Ishikawa (cell line): ENCODE measurements around the gene C1orf141.

ENCODE experiments used
- CEBPB ChIP-seq: IDR thresholded peaks from 2 replicates; pipeline ENCODE4 v1.6.1; 2012
- CREB1 ChIP-seq: IDR thresholded peaks from 2 replicates; pipeline ENCODE4 v1.6.1; 2012; ENCODE audit warnings: low read depth
- EP300 ChIP-seq: IDR thresholded peaks from 2 replicates; pipeline ENCODE4 v1.6.1; 2012; ENCODE audit warnings: borderline replicate concordance
- NFIC ChIP-seq: IDR thresholded peaks from 2 replicates; pipeline ENCODE4 v1.6.1; 2012
- RAD21 ChIP-seq: IDR thresholded peaks from 2 replicates; pipeline ENCODE4 v1.6.1; 2012; ENCODE audit warnings: low read depth
- REST ChIP-seq: IDR thresholded peaks from 2 replicates; pipeline ENCODE4 v1.6.1; 2012; ENCODE audit warnings: low read depth, mild to moderate bottlenecking
- TAF1 ChIP-seq: IDR thresholded peaks from 2 replicates; pipeline ENCODE4 v1.6.1; 2012; ENCODE audit warnings: low read depth, mild to moderate bottlenecking
- TCF12 ChIP-seq: IDR thresholded peaks from 2 replicates; pipeline ENCODE4 v1.6.1; 2012; ENCODE audit warnings: low read depth
- YY1 ChIP-seq: IDR thresholded peaks from 2 replicates; pipeline ENCODE4 v1.6.1; 2012; ENCODE audit warnings: low read depth
- TF ChIP-seq, protein P1 (sequence below): IDR thresholded peaks from 2 replicates; pipeline ENCODE4 v1.6.1; 2012

GRCh38 chr1:67072749-67073148 lies 62.0 kb downstream of the C1orf141 start:
- TF ChIP-seq EP300 (no peak), CREB1 (no peak), CEBPB (no peak), REST (no peak), YY1 (no peak), RAD21 (no peak), TAF1 (no peak), TCF12 (no peak), NFIC (no peak)
- TF ChIP-seq, protein P1, sequence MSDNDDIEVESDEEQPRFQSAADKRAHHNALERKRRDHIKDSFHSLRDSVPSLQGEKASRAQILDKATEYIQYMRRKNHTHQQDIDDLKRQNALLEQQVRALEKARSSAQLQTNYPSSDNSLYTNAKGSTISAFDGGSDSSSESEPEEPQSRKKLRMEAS, result no peak
